Neural crest cell (in vitro differentiated cells): ENCODE results near the gene STOM. TPM values are rescaled to one million over a fixed set of nuclear protein-coding genes. Genes with fewer than 3 reads are reported as not detected.

Source experiments
- DNase-seq: peaks from one replicate; pipeline ENCODE4 v3.0.0; 2021; ENCODE audit warnings: low read depth, mixed read lengths, low spot score
- H3K27ac Mint-ChIP-seq: one replicate; pipeline ENCODE4 v1.8.0; 2021; ENCODE audit warnings: mild to moderate bottlenecking, mixed read lengths; ENCODE audit not compliant: unreplicated experiment
- H3K27me3 Mint-ChIP-seq: 2 replicates; pipeline ENCODE4 v1.8.0; 2021; ENCODE audit warnings: low read depth, mild to moderate bottlenecking, mixed read lengths
- H3K36me3 Mint-ChIP-seq: 2 replicates; pipeline ENCODE4 v1.8.0; 2021; ENCODE audit warnings: low read depth, mild to moderate bottlenecking, mixed read lengths
- H3K4me1 Mint-ChIP-seq: 2 replicates; pipeline ENCODE4 v1.8.0; 2021; ENCODE audit warnings: mixed read lengths
- H3K4me3 Mint-ChIP-seq: one replicate; pipeline ENCODE4 v1.8.0; 2021; ENCODE audit warnings: mild to moderate bottlenecking, mixed read lengths
- H3K9me3 Mint-ChIP-seq: 2 replicates; pipeline ENCODE4 v1.8.0; 2021; ENCODE audit warnings: mixed read lengths
- CTCF ChIP-seq: fragments of 200-600 bp; sonication (generic); conservative IDR thresholded peaks from 2 replicates; pipeline ENCODE4 v1.5.0; 2021; ENCODE audit warnings: antibody characterized with exemption, mild to moderate bottlenecking
- total RNA-seq: library from RNA; stranded (reverse); gene quantifications from 2 replicates; pipeline ENCODE4 v1.2.1, GENCODE V29; 2021

STOM gene
- total RNA-seq, 1 donor from 2014 or later = 8.9 TPM

GRCh38 chr9:121305269-121305994, 64.6 kb downstream of the STOM start:
- no peak overlapping the region for H3K4me3 Mint-ChIP-seq
- TF ChIP-seq CTCF = no peak

GRCh38 chr9:121304707-121305106, 65.3 kb downstream of the STOM start:
- no peak overlapping the region for H3K27ac Mint-ChIP-seq
- no peaks in the 10 kb centered on the region for H3K9me3 Mint-ChIP-seq
- peaks cover 3% of the 10 kb centered on the region for H3K36me3 Mint-ChIP-seq
- no peak for TF ChIP-seq CTCF
- no peak for DNase-seq
- peaks cover 9% of the 10 kb centered on the region for H3K4me1 Mint-ChIP-seq
- peaks cover 8% of the 10 kb centered on the region for H3K27me3 Mint-ChIP-seq
- H3K4me3 Mint-ChIP-seq = no peak overlapping the region

More at GRCh38 chr9:121305269-121305994, 64.6 kb downstream of the STOM start:
- H3K27me3 Mint-ChIP-seq = peaks cover 2% of the 10 kb centered on the region
- no peak overlapping the region for H3K27ac Mint-ChIP-seq
- no peak for DNase-seq
- no peaks in the 10 kb centered on the region for H3K9me3 Mint-ChIP-seq
- H3K36me3 Mint-ChIP-seq = peaks cover 3% of the 10 kb centered on the region
- H3K4me1 Mint-ChIP-seq = peaks cover 3% of the 10 kb centered on the region

GRCh38 chr9:121303456-121304451, 66.3 kb downstream of the STOM start:
- Mint-ChIP-seq H3K9me3 (no peaks in the 10 kb centered on the region), H3K4me3 (no peak overlapping the region), H3K4me1 (peaks cover 16% of the 10 kb centered on the region), H3K27me3 (peaks cover 8% of the 10 kb centered on the region), H3K36me3 (peaks cover 3% of the 10 kb centered on the region), H3K27ac (no peak overlapping the region)
- no peak for DNase-seq
- no peak for TF ChIP-seq CTCF

GRCh38 chr9:121302786-121303185, 67.3 kb downstream of the STOM start:
- Mint-ChIP-seq H3K4me1 (peaks cover 26% of the 10 kb centered on the region), H3K4me3 (no peak overlapping the region), H3K9me3 (no peaks in the 10 kb centered on the region), H3K27me3 (peaks cover 8% of the 10 kb centered on the region), H3K36me3 (peaks cover 2% of the 10 kb centered on the region), H3K27ac (no peak overlapping the region)
- DNase-seq = no peak
- TF ChIP-seq CTCF = no peak

GRCh38 chr9:121302341-121302740, 67.7 kb downstream of the STOM start:
- Mint-ChIP-seq H3K4me3 (peak overlapping the region; percentile 15), H3K27ac (no peak overlapping the region), H3K27me3 (peaks cover 8% of the 10 kb centered on the region), H3K9me3 (no peaks in the 10 kb centered on the region), H3K36me3 (no peaks in the 10 kb centered on the region), H3K4me1 (peaks cover 30% of the 10 kb centered on the region)
- no peak for DNase-seq
- TF ChIP-seq CTCF = no peak
